Measurements from ENCODE around the gene TRAPPC2B.

Gene TRAPPC2B

DNA sequence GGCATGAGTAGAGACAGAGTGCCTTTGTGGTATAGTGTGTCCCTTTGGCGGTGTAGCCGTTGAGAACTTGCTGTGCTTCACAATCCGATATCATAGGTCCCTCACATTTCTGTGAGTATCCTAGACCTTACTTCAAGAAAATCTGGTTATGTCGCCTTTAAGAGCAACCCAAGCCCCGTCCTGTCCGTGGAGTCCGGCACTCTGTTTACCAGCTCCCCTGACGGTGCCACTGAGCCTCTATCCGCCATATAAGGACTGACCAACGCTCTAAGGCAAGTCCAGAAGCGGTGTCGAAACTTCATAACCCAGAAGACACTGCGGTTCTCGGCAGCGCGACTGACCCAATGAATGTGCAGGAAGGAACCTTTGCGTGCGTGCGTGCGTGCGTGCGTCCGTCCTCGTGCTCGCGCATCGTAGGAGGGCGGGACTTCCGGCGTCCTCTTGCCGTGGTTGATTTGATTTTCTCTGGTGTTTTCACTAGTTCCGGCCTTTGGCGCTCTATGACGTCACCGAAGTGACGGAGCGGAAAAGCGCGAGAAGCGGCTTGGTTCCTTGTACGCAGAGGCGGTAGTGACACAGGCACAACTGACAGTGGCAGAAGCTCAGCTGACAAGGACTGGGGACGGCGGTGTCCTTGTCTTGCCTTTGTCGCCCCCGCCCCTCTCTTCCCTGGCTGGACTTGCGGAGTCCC lies at the start of gene TRAPPC2B, which contains the start of gene ZNF547:
TRAPPC2B (plus strand) TSS at position 555 of the 691 bp plus-strand sequence. CDS start 1,283 bp downstream, outside the sequence.
ZNF547 (plus strand) TSS at position 555 of the 691 bp plus-strand sequence. CDS start 5,005 bp downstream, outside the sequence.
- peak within 1 kb of the TSS; percentile 65 for H3K4me3 ChIP-seq (ENCODE audit: low read length)
- H3K36me3 ChIP-seq (ENCODE audit: control insufficient read depth, low read length): no peaks in the 10 kb centered on the region
- H3K27me3 ChIP-seq (ENCODE audit: control insufficient read depth, low read length): no peaks in the 10 kb centered on the region
- no peaks in the 10 kb centered on the region for H3K79me2 ChIP-seq (ENCODE audit: control insufficient read depth, low read length)
- H3K4me1 ChIP-seq (ENCODE audit: control insufficient read depth, low read length): peaks cover 13% of the 10 kb centered on the region
- peak within 1 kb of the TSS; percentile 13; the same call in 1 of the 2 replicates for H3K27ac ChIP-seq (ENCODE audit: low read depth, low read length)
- TF ChIP-seq, protein P1, sequence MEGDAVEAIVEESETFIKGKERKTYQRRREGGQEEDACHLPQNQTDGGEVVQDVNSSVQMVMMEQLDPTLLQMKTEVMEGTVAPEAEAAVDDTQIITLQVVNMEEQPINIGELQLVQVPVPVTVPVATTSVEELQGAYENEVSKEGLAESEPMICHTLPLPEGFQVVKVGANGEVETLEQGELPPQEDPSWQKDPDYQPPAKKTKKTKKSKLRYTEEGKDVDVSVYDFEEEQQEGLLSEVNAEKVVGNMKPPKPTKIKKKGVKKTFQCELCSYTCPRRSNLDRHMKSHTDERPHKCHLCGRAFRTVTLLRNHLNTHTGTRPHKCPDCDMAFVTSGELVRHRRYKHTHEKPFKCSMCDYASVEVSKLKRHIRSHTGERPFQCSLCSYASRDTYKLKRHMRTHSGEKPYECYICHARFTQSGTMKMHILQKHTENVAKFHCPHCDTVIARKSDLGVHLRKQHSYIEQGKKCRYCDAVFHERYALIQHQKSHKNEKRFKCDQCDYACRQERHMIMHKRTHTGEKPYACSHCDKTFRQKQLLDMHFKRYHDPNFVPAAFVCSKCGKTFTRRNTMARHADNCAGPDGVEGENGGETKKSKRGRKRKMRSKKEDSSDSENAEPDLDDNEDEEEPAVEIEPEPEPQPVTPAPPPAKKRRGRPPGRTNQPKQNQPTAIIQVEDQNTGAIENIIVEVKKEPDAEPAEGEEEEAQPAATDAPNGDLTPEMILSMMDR (IDR thresholded peaks at IDR 0.05; ENCODE audit: low read depth, low read length, poor library complexity, severe bottlenecking): no peak
- TF ChIP-seq EZH2phosphoT487 (IDR thresholded peaks at IDR 0.05; ENCODE audit: borderline replicate concordance, low read length): no peak
- H3K9me3 ChIP-seq (ENCODE audit: control insufficient read depth, insufficient read depth, low read length): peaks cover 38% of the 10 kb centered on the region
- H3K9me2 ChIP-seq (replicated peaks; ENCODE audit: control insufficient read depth, low read length): no peaks in the 10 kb centered on the region
- H3K4me2 ChIP-seq (ENCODE audit: low read length): peak within 1 kb of the TSS; percentile 60
- peaks cover 7% of the 10 kb centered on the region for H3F3A ChIP-seq (ENCODE audit: control insufficient read depth, insufficient read depth)
- H4K20me1 ChIP-seq (ENCODE audit: control insufficient read depth, insufficient read depth, low read depth, low read length): no peaks in the 10 kb centered on the region

DNA sequence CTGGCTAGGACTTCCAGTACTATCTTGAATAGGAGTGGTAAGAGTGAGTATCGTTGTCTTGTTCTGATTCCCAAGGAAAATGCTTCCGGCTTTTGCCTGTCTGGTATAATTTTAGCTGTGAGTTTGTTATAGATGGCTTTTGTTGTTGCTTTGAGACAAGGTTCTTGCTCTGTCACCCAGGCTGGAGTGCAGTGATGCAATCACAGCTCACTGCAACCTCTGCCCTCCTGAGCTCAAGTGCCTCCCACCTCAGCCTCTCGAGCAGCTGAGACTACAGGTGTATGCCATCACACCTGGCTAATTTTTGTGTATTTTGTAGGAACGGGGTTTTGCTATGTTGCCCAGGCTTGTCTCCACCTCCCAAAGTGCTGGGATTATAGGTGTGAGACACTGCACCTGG lies 49.2 kb upstream of the TRAPPC2B start:
- Histone ChIP-seq H3K36me3 (ENCODE audit: control insufficient read depth, low read length) (no peaks in the 10 kb centered on the region), H3K4me1 (ENCODE audit: control insufficient read depth, low read length) (no peaks in the 10 kb centered on the region), H3F3A (ENCODE audit: control insufficient read depth, insufficient read depth) (no peaks in the 10 kb centered on the region), H3K4me2 (ENCODE audit: low read length) (no peak overlapping the region), H3K27ac (ENCODE audit: low read depth, low read length) (no peak overlapping the region), H3K79me2 (ENCODE audit: control insufficient read depth, low read length) (no peaks in the 10 kb centered on the region), H4K20me1 (ENCODE audit: control insufficient read depth, insufficient read depth, low read depth, low read length) (no peaks in the 10 kb centered on the region), H3K9me2 (replicated peaks; ENCODE audit: control insufficient read depth, low read length) (no peaks in the 10 kb centered on the region), H3K4me3 (ENCODE audit: low read length) (no peak overlapping the region), H3K9me3 (ENCODE audit: control insufficient read depth, insufficient read depth, low read length) (peaks cover 15% of the 10 kb centered on the region), H3K27me3 (ENCODE audit: control insufficient read depth, low read length) (no peaks in the 10 kb centered on the region)
- TF ChIP-seq EZH2phosphoT487 (IDR thresholded peaks at IDR 0.05; ENCODE audit: borderline replicate concordance, low read length): no peak
- TF ChIP-seq, protein P1 (IDR thresholded peaks at IDR 0.05; ENCODE audit: low read depth, low read length, poor library complexity, severe bottlenecking): no peak

- no peak overlapping the region for H3K4me3 ChIP-seq (ENCODE audit: low read length)
- peaks cover 14% of the 10 kb centered on the region for H3K4me1 ChIP-seq (ENCODE audit: control insufficient read depth, low read length)
- H3K36me3 ChIP-seq (ENCODE audit: control insufficient read depth, low read length): no peaks in the 10 kb centered on the region
- no peaks in the 10 kb centered on the region for H4K20me1 ChIP-seq (ENCODE audit: control insufficient read depth, insufficient read depth, low read depth, low read length)
- TF ChIP-seq, protein P1 (IDR thresholded peaks at IDR 0.05; ENCODE audit: low read depth, low read length, poor library complexity, severe bottlenecking): no peak
- no peak for TF ChIP-seq EZH2phosphoT487 (IDR thresholded peaks at IDR 0.05; ENCODE audit: borderline replicate concordance, low read length)
- H3K79me2 ChIP-seq (ENCODE audit: control insufficient read depth, low read length): no peaks in the 10 kb centered on the region
- no peaks in the 10 kb centered on the region for H3K27me3 ChIP-seq (ENCODE audit: control insufficient read depth, low read length)
- peaks cover 37% of the 10 kb centered on the region for H3K9me3 ChIP-seq (ENCODE audit: control insufficient read depth, insufficient read depth, low read length)
- no peak overlapping the region for H3K4me2 ChIP-seq (ENCODE audit: low read length)
- no peak overlapping the region for H3K27ac ChIP-seq (ENCODE audit: low read depth, low read length)
- H3K9me2 ChIP-seq (replicated peaks; ENCODE audit: control insufficient read depth, low read length): no peaks in the 10 kb centered on the region
- H3F3A ChIP-seq (ENCODE audit: control insufficient read depth, insufficient read depth): no peaks in the 10 kb centered on the region
Measured at GRCh38 chr19:57317503-57317902, 45.8 kb upstream of the TRAPPC2B start.

Measured in DOHH2 (cell line).